ENCODE results near the gene GCC2.

- TF ChIP-seq GATA2 (IDR thresholded peaks at IDR 0.05; ENCODE audit: low read depth, low read length) (no peak), GATA3 (IDR thresholded peaks at IDR 0.05; ENCODE audit: low read depth, low read length) (no peak)
These were observed 103.6 kb downstream of the GCC2 start for GRCh38 chr2:108552566-108552965.

Measured in SH-SY5Y (cell line).